ENCODE measurements around the gene HORMAD1. TPM values are rescaled to one million over a fixed set of nuclear protein-coding genes. Genes with fewer than 3 reads are reported as not detected.

Gene HORMAD1
- total RNA-seq, 1 donor, result 0.43 TPM

DNA sequence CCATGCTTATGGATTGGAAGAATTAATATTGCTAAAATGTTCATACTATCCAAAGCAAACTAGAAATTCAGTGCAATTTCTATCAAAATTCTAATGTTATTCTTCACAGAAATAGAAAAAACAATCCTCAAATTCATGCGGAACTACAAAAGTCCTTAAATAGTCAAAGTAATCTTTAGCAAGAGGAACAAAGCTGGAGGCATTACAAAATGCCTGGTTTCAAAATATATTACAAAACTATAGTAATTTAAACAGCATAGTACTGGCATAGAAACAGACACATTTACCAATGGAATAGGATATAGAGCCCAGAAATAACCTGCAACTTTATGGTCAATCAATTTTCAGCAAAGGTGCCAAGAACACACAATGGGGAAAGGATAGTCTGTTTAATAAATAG lies 41.1 kb upstream of the HORMAD1 start:
- DNase-seq (ENCODE audit: low read depth), result no peak
- no peak overlapping the region for H3K4me3 ChIP-seq (ENCODE audit: low read depth, low read length)
- TF ChIP-seq CTCF (IDR thresholded peaks at IDR 0.05; ENCODE audit: insufficient read depth, low read depth, low read length), result no peak

- TF ChIP-seq CTCF (IDR thresholded peaks at IDR 0.05; ENCODE audit: insufficient read depth, low read depth, low read length), result no peak
- DNase-seq (ENCODE audit: low read depth), result no peak
- H3K4me3 ChIP-seq (ENCODE audit: low read depth, low read length), result no peak overlapping the region
Measured at GRCh38 chr1:150760013-150760412, 39.3 kb upstream of the HORMAD1 start.

- TF ChIP-seq CTCF (IDR thresholded peaks at IDR 0.05; ENCODE audit: insufficient read depth, low read depth, low read length), result no peak
- no peak for DNase-seq (ENCODE audit: low read depth)
- H3K4me3 ChIP-seq (ENCODE audit: low read depth, low read length), result no peak overlapping the region
Measured at GRCh38 chr1:150753416-150753815, 32.7 kb upstream of the HORMAD1 start.

- no peak overlapping the region for H3K4me3 ChIP-seq (ENCODE audit: low read depth, low read length)
- DNase-seq (ENCODE audit: low read depth), result no peak
- TF ChIP-seq CTCF (IDR thresholded peaks at IDR 0.05; ENCODE audit: insufficient read depth, low read depth, low read length), result no peak
Measured at GRCh38 chr1:150751443-150751842, 30.7 kb upstream of the HORMAD1 start.

DNA sequence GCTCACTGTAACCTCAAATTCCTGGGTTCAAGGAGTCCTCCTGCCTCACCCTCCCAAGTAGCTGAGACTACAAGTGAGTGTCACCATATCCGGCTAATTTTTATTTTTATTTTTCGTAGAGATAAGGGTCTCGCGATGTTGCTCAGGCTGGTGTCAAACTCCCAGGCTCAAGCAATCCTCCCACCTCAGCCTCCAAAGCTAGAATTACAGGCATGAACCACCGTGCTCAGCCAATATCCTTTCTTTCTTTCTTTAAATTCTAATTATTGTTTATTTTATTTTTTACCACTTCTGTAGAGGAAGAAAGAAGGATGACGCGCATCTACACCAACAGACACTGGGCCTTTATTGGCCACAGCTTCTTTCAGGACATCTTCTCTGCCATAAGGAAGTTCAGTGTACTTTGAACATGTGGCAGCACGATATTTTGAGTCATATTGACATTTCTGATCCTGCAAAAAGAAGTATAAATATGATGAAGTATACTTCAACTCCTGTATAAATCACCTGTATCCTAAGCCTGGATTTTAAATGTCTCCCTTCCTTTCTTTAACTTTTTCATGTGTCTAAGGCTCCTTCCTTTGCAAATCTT lies 29.1 kb upstream of the HORMAD1 start:
- TF ChIP-seq CTCF (IDR thresholded peaks at IDR 0.05; ENCODE audit: insufficient read depth, low read depth, low read length), result no peak
- H3K4me3 ChIP-seq (ENCODE audit: low read depth, low read length), result no peak overlapping the region
- no peak for DNase-seq (ENCODE audit: low read depth)

DNA sequence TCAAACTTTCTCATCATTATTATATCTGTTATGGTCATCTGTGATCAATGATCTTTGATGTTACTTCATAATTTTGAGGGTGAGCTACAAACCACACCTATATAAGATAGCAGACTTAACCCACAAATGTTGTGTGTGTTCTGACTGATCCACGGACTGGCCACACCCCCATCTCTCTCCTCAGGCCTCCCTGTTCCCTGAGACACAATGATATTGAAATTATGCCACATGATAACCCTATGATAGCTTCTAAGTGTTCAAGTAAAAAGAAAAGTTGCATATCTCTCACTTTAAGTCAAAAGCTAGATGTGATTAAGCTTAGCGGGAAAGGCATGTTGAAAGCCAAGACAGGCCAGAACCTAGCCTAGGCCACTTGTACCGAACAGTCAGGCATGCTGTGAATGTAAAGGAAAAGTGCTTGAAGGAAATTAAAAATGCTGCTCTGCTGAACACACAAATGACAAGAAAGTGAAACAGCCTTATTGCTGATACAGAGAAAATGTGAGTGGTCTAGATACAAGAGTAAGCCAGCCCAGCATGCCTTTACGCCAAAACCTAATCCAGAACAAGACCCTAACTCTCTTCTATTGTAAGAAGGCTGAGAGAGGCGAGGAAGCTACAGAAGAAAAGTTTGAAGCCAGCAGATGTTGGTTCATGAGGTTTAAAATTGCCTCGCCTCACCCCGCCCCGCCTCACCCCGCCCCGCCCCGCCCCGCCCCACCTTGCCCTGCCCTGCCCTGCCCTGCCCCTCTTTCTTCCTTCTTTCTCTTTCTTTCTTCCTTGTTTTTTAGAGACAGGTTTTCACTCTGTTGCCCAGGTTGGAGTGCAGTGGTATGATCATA lies 28.4 kb upstream of the HORMAD1 start:
- DNase-seq (ENCODE audit: low read depth), result no peak
- H3K4me3 ChIP-seq (ENCODE audit: low read depth, low read length), result no peak overlapping the region
- TF ChIP-seq CTCF (IDR thresholded peaks at IDR 0.05; ENCODE audit: insufficient read depth, low read depth, low read length), result no peak

Data from fibroblast of villous mesenchyme (primary cell).